SK-N-SH treated with all-trans-retinoic acid at 6 μM for 48 hours (cell line): Measurements from ENCODE around the gene GAREM2.

Experiments used
- ATAC-seq: fragments of 200-7000 bp; cut with Tn5 transposase; 3 replicates; pipeline ENCODE4 v1.9.1; 2020; ENCODE audit warnings: mild to moderate bottlenecking, moderate library complexity
- ARNTL ChIP-seq: fragments of 450-650 bp; formaldehyde crosslinking; IDR thresholded peaks from 2 replicates; pipeline ENCODE4 v1.5.0; 2020; ENCODE audit warnings: low read depth, mild to moderate bottlenecking, moderate library complexity, borderline replicate concordance
- BACH2 ChIP-seq: fragments of 250-450 bp; sonication (Bioruptor Pico); IDR thresholded peaks from 2 replicates; pipeline ENCODE4 v1.9.0; 2021; ENCODE audit warnings: mild to moderate bottlenecking, borderline replicate concordance
- CREB5 ChIP-seq: fragments of 250-450 bp; sonication (Bioruptor Pico); IDR thresholded peaks from 2 replicates; pipeline ENCODE4 v1.5.1; 2020; ENCODE audit warnings: low read depth, mild to moderate bottlenecking, moderate library complexity
- ESRRG ChIP-seq: fragments of 250-450 bp; sonication (Bioruptor Pico); IDR thresholded peaks from 2 replicates; pipeline ENCODE4 v1.6.1; 2021; ENCODE audit warnings: mild to moderate bottlenecking
- GLIS3 ChIP-seq: fragments of 250-450 bp; sonication (Bioruptor Pico); IDR thresholded peaks from 2 replicates; pipeline ENCODE4 v1.5.0; 2020; ENCODE audit warnings: mild to moderate bottlenecking, moderate library complexity
- OSR1 ChIP-seq: fragments of 250-450 bp; sonication (Bioruptor Pico); IDR thresholded peaks from 2 replicates; pipeline ENCODE4 v1.8.0; 2022; ENCODE audit warnings: moderate library complexity, mild to moderate bottlenecking, inconsistent platforms
- TCF4 ChIP-seq: fragments of 250-450 bp; sonication (Bioruptor Pico); IDR thresholded peaks from 2 replicates; pipeline ENCODE4 v1.8.0; 2021; ENCODE audit warnings: mild to moderate bottlenecking, moderate library complexity, borderline replicate concordance
- ZC3H10 ChIP-seq: fragments of 250-450 bp; sonication (Bioruptor Pico); IDR thresholded peaks from 2 replicates; pipeline ENCODE4 v1.5.1; 2021; ENCODE audit warnings: mild to moderate bottlenecking, moderate library complexity
- ZFP30 ChIP-seq: fragments of 450-650 bp; formaldehyde crosslinking; IDR thresholded peaks from 2 replicates; pipeline ENCODE4 v1.5.0; 2022; ENCODE audit warnings: mild to moderate bottlenecking, moderate library complexity
- ZNF70 ChIP-seq: fragments of 450-650 bp; formaldehyde crosslinking; IDR thresholded peaks from 2 replicates; pipeline ENCODE4 v1.5.0; 2020; ENCODE audit warnings: mild to moderate bottlenecking, moderate library complexity
- TF ChIP-seq, protein P1 (sequence below): fragments of 250-450 bp; sonication (Bioruptor Pico); IDR thresholded peaks from 2 replicates; pipeline ENCODE4 v1.8.0; 2021; ENCODE audit warnings: low read depth, mild to moderate bottlenecking, moderate library complexity, borderline replicate concordance
- TF ChIP-seq, protein P2 (sequence below): fragments of 250-450 bp; sonication (Bioruptor Pico); IDR thresholded peaks from 2 replicates; pipeline ENCODE4 v1.5.1; 2021; ENCODE audit warnings: mild to moderate bottlenecking, moderate library complexity
- TF ChIP-seq, protein P3 (sequence below): fragments of 250-450 bp; sonication (Bioruptor Pico); IDR thresholded peaks from 2 replicates; pipeline ENCODE4 v1.8.0; 2020; ENCODE audit warnings: mild to moderate bottlenecking, moderate library complexity, borderline replicate concordance
- TF ChIP-seq, protein P4 (sequence below): fragments of 250-450 bp; sonication (Bioruptor Pico); IDR thresholded peaks from 2 replicates; pipeline ENCODE4 v1.5.0; 2020; ENCODE audit warnings: mild to moderate bottlenecking, moderate library complexity

Gene GAREM2

DNA sequence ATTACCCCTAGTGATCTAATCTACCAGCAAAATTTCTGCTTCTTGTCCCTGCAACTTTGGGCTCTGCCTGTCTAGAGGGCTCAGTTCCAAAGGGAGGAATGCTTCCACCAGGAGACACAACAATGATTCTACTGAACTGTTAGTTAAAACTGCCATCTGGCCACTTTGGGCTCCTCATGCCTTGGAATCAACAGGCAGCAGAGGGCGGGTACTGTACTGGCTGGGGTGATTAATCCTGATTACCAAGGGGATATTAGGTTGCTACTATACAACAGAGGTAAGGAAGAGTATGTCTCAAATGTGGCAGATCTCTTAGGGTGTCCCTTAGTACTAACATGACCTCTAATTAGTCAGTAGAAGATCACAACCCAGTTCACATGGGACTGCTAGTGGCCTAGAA is 50.1 kb downstream of the GAREM2 start:
- TF ChIP-seq TCF4 (CRISPR knock-in tag), result no peak
- no peak for TF ChIP-seq ZFP30 (CRISPR knock-in tag)
- TF ChIP-seq BACH2, result no peak
- TF ChIP-seq, protein P1, sequence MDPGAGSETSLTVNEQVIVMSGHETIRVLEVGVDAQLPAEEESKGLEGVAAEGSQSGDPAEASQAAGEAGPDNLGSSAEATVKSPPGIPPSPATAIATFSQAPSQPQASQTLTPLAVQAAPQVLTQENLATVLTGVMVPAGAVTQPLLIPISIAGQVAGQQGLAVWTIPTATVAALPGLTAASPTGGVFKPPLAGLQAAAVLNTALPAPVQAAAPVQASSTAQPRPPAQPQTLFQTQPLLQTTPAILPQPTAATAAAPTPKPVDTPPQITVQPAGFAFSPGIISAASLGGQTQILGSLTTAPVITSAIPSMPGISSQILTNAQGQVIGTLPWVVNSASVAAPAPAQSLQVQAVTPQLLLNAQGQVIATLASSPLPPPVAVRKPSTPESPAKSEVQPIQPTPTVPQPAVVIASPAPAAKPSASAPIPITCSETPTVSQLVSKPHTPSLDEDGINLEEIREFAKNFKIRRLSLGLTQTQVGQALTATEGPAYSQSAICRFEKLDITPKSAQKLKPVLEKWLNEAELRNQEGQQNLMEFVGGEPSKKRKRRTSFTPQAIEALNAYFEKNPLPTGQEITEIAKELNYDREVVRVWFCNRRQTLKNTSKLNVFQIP, result no peak
- ATAC-seq, result no peak

DNA sequence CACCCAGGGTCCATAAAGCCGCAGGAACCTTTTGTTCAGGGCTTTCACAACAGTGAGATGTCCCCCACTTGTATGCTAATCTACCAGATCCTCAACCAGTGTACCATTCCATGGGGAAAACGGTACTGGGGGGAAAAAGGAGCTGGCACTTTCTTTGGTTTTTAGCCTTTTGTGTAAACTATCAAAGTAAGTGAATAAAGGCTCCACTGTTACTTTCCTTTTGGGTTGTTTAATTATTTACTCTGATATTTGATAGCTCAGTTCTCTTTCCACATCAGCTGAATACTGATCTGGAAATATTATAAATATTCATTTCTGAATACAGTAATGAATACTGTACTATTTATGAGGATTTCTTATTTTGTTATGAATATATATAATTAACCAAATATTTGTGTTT is 51.2 kb downstream of the GAREM2 start:
- ATAC-seq, result no peak
- TF ChIP-seq OSR1 (CRISPR knock-in tag), result no peak

- no peak for TF ChIP-seq CREB5
- no peak for TF ChIP-seq ZNF70 (CRISPR knock-in tag)
- no peak for TF ChIP-seq GLIS3 (CRISPR knock-in tag)
- TF ChIP-seq ESRRG (CRISPR knock-in tag), result no peak
- no peak for TF ChIP-seq ZC3H10 (CRISPR knock-in tag)
- TF ChIP-seq OSR1 (CRISPR knock-in tag), result no peak
- TF ChIP-seq ARNTL (CRISPR knock-in tag), result no peak
- no peak for ATAC-seq
These were observed 56.7 kb downstream of the GAREM2 start for GRCh38 chr2:26229595-26229994.

DNA sequence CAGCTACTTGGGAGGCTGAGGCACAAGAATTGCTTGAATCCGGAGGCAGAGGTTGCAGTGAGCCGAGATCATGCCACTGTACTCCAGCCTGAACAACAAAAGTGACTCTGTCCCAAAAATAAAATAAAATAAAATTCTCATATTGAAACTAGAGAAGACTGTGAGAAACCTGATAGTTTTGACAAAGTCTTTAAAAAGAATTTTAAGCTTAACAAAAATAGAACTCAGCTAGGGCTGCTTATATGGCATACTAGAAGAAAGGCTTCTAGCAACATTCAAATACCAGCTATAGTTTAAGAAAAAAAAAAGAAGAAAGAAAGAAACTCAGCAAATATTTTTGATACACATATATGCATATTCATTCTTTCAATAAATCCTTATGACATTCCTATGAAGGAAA is 57.9 kb downstream of the GAREM2 start:
- TF ChIP-seq, protein P2, sequence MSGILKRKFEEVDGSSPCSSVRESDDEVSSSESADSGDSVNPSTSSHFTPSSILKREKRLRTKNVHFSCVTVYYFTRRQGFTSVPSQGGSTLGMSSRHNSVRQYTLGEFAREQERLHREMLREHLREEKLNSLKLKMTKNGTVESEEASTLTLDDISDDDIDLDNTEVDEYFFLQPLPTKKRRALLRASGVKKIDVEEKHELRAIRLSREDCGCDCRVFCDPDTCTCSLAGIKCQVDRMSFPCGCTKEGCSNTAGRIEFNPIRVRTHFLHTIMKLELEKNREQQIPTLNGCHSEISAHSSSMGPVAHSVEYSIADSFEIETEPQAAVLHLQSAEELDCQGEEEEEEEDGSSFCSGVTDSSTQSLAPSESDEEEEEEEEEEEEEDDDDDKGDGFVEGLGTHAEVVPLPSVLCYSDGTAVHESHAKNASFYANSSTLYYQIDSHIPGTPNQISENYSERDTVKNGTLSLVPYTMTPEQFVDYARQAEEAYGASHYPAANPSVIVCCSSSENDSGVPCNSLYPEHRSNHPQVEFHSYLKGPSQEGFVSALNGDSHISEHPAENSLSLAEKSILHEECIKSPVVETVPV, result no peak
- TF ChIP-seq OSR1 (CRISPR knock-in tag) (no peak), BACH2 (no peak), ZC3H10 (CRISPR knock-in tag) (no peak), CREB5 (no peak)
- TF ChIP-seq, protein P3, sequence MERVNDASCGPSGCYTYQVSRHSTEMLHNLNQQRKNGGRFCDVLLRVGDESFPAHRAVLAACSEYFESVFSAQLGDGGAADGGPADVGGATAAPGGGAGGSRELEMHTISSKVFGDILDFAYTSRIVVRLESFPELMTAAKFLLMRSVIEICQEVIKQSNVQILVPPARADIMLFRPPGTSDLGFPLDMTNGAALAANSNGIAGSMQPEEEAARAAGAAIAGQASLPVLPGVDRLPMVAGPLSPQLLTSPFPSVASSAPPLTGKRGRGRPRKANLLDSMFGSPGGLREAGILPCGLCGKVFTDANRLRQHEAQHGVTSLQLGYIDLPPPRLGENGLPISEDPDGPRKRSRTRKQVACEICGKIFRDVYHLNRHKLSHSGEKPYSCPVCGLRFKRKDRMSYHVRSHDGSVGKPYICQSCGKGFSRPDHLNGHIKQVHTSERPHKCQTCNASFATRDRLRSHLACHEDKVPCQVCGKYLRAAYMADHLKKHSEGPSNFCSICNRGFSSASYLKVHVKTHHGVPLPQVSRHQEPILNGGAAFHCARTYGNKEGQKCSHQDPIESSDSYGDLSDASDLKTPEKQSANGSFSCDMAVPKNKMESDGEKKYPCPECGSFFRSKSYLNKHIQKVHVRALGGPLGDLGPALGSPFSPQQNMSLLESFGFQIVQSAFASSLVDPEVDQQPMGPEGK (CRISPR knock-in tag), result no peak
- ATAC-seq, result no peak

DNA sequence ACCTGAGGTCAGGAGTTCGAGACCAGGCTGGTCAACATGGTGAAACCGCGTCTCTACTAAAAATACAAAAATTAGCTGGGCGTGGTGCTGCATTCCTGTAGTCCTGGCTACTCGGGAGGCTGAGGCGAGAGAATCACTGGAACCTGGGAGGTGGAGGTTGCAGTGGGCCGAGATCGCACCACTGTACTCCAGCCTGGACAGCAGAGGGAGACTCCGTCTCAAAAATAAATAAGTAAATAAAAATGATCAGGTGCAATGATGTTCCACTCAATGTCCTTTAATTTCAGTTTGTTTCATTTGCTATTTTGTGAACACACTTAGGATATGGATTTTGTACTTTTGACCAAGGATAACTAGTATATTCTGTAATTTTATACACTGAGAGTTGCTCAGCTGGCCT is 62.2 kb downstream of the GAREM2 start:
- TF ChIP-seq, protein P1, result no peak
- TF ChIP-seq, protein P4, sequence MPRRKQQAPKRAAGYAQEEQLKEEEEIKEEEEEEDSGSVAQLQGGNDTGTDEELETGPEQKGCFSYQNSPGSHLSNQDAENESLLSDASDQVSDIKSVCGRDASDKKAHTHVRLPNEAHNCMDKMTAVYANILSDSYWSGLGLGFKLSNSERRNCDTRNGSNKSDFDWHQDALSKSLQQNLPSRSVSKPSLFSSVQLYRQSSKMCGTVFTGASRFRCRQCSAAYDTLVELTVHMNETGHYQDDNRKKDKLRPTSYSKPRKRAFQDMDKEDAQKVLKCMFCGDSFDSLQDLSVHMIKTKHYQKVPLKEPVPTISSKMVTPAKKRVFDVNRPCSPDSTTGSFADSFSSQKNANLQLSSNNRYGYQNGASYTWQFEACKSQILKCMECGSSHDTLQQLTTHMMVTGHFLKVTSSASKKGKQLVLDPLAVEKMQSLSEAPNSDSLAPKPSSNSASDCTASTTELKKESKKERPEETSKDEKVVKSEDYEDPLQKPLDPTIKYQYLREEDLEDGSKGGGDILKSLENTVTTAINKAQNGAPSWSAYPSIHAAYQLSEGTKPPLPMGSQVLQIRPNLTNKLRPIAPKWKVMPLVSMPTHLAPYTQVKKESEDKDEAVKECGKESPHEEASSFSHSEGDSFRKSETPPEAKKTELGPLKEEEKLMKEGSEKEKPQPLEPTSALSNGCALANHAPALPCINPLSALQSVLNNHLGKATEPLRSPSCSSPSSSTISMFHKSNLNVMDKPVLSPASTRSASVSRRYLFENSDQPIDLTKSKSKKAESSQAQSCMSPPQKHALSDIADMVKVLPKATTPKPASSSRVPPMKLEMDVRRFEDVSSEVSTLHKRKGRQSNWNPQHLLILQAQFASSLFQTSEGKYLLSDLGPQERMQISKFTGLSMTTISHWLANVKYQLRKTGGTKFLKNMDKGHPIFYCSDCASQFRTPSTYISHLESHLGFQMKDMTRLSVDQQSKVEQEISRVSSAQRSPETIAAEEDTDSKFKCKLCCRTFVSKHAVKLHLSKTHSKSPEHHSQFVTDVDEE (CRISPR knock-in tag), result no peak
- no peak for TF ChIP-seq ZFP30 (CRISPR knock-in tag)
- TF ChIP-seq, protein P3 (CRISPR knock-in tag), result no peak
- 0 out of 3 replicates have a peak, but pooled peaks have one; percentile 26 for ATAC-seq
